Right forelimb (tissue), 1 donor: Measurements from ENCODE around the gene MTPN.

Source experiments
- DNase-seq: peaks from one replicate; pipeline ENCODE4 v3.0.0-alpha.2; 2018

The MTPN gene

DNA sequence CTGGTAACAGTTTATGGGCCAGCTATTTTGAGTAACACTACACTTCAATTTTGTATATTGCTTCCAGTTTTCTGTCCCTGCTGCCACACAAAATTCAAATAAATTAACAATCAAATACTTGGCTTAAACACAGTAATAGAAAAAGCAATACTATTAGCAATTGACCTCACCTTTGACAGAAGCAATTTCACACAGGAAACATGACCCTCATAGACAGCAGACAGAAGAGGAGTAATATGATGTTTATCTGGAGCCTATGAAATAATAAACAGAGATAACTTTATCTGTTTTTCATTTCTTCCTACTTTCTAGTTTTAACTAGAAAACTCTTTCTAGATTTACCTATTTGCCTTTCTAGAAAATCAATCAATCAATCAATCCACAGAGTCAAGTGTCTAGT lies 26.7 kb downstream of the MTPN start:
- DNase-seq: no peak

DNA sequence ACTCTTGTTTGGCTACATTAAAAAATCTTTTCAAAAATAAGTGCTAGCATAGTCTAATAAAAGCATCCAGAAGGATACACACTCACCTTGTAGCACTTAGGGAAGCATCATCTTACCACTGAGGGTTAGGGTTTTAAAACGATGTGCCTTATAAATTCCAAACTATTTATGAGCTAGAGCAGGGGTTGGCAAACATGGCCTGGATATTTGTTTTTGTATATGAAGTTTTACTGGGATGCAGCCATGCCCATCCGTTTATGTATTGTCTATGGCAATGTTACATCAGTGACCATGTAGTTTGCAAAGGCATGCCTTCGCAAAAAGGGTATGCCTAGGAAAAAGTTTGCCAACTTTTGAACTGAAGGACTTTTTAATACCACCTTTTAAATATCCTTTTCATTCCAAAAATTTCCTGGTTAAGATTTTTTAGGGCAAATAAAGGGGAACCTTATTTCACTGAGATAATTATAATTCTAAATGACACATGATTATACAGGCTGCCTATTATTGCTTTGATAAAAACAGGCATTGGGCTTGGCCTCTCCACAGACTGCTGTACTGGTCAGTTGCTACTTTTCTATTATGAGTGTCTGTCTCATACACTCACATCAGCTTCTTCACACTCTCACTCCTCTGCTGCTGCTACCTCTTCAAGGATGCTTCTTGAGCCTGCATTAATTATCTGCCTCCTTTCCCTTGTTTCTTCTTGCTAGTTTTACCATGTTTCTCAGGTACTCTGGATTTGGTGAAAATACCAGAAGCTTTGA lies 30.7 kb downstream of the MTPN start:
- no peak for DNase-seq

GRCh38 chr7:135944753-135945152 lies 32.4 kb downstream of the MTPN start:
- DNase-seq: no peak

DNA sequence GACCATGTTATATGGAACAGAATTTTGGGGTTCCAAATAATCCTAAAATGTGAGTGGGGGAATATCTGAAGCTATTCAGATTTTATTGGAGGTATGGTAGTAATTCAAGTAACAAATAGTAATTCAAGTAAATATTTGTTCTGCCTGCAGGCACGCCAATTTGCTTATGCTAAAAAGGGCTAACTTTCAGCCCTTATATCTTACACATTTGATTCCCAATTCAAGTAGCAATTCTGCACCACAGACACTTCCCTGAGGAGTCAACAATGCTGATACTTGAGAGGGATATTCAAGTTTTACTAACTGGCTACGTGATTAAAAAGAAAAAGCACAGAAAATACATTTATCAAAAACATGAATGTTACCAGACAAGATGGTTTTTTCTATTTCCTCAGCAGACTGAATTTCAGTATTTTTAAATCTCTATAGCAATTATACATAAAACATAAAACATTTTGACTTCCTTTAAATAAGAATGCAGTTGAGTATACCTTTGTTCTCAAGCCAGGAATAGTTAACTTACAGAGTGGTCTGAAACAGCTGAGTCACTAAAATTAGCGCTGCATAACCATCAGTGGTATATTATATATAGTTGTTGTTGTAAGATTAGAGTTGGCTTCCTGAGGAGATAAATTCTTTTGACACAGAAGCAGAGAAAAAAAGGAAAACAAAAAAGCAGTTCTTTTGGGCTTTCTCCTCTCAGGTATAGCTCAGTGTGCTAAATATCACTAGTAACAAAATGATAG lies 33.9 kb downstream of the MTPN start:
- no peak for DNase-seq

GRCh38 chr7:135942614-135943013 lies 34.5 kb downstream of the MTPN start:
- DNase-seq: no peak

DNA sequence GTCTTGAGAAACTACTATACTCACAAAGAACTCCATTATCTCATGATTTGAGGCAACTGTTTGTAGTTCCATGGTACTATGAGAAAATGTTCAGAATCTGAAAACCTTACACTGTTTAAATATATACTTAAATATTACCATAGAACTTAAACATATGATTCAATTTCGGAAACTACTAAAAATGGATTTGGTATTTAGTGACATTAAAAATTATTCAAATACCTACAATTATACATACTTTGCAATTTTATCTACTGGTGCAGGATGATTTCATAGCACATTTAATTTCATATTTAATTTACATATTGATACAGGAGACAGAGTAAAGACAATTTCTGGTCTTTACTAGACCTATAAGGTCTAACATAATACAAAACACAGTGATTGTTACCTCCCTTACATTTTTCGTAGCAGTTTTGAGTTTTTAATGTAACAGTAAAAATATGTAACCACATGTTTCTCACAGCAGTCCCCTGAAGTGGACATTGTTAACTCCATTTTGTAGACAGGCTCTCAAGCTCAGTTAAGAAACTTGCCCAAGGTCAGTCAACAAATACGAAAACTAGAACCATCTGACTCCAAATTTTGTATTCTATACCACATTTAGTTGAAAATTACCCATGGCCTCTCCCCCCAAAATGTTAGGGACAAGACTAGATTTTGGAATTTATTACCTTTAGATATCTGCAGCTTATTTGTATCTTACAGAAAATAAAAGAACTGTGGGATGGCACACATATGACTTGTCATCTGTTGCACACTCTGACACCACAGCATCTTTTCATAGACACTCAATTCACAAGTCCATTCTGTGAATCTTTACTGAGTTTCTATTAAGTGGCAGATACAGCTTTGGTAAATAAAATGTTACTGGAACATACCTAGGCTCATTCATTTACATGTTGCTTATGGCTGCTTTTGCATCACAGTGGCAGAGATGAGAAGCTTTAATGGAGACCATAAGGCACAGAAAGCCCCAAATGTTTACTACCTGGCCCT lies 36.8 kb downstream of the MTPN start:
- no peak for DNase-seq

DNA sequence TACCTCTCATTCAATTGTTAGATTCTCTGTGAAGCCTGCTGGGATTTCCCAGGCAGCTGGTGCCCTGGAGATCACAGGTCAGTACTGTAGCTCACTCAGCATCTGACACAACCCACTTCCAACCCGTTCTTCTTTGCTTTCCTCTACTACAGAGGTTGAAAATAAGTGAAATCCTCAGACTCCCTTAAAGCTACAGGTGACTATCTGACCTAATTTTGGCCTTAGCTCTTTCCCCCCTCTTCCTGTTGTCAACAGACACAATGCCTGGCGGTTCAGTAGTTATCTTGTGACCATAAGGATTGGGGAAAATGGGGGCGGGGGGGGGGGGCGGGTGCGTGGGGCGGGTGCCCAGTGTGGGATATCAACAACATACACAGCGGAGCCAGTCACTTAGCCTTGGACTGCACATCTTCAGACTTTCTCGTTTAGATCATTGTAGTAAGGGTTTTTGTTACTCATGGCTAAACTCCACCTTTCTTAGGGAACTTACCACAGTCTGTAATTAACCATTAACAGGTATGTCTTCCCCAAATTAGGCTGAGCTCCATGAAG lies 37.8 kb downstream of the MTPN start:
- DNase-seq: no peak

GRCh38 chr7:135938563-135938962 lies 38.6 kb downstream of the MTPN start:
- no peak for DNase-seq

- DNase-seq: no peak
Measured at GRCh38 chr7:135938086-135938485, 39.1 kb downstream of the MTPN start.

GRCh38 chr7:135936497-135937217 lies 40.5 kb downstream of the MTPN start:
- DNase-seq: no peak

DNA sequence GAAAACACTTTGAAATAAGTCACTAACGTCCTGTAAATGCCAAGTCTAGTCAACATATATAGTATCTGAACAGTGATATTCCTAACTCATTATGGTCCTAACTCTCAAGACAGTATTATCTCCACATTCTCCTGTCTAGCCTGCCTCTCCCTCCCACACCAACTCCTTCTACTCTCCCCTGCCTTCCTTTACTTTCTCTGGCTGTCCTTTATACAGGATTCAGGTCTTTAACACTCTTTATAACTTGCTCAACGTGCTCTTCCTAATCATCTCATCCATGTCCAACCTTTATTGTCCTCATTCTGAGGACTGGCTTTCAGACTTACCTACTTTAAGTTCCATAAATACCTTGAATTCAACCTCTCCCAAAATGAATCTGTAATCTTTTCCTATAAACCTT lies 42.5 kb downstream of the MTPN start:
- no peak for DNase-seq

DNA sequence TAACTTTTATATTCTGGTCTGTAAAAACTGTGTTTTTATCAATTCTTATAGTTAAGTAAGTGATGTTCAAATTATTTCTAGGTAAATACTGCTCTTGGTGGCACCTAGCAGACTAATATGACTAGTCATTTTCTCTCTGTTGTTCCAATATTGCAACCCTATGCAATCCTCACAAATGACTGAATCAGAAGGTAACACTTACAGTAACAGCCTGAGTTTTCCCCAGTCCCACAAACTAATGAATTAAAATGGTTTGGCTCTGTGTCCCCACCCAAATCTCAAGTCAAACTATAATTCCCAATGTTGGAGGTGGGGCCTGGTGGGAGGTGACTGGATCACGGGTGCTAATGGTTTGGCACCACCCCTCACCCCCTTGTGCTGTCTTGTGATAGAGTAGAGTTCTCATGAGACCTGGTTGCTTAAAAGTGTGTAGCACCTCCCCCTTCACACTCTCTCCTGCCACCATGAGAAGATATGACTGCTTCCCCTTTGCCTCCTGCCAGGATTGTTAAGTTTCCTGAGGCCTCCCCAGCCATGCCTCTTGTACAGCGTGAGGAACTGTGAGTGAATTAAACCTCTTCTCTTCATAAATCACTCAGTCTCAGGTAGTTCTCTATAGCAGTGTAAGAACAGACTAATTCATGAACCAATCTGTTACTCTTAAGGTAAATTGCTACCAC lies 43.5 kb downstream of the MTPN start:
- DNase-seq: no peak

- DNase-seq: no peak
Measured at GRCh38 chr7:135932131-135932530, 45.0 kb downstream of the MTPN start.

- DNase-seq: no peak
Measured at GRCh38 chr7:135930565-135931461, 46.3 kb downstream of the MTPN start.

DNA sequence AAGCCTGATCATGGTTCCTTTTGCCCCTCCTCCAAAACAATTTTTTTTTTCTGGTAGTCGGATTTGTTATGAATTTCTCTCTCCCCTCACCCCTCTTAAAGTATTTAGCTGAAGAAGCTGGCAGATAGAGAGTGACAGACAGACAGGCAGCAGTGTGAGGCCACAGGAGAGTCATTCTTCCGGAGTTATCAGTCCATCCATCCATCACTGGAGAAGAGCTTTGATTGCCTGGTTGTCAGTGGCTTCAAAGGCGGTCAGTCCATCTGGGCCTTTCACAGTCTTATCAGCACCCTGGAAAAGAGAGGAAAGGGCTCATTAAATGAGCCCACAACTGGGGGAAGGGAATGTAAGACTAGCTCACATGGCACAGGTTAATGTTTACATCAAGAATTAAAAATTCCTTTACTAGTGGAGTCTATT lies 47.4 kb downstream of the MTPN start:
- DNase-seq: no peak

- no peak for DNase-seq
Measured at GRCh38 chr7:135929249-135929648, 47.9 kb downstream of the MTPN start.

DNA sequence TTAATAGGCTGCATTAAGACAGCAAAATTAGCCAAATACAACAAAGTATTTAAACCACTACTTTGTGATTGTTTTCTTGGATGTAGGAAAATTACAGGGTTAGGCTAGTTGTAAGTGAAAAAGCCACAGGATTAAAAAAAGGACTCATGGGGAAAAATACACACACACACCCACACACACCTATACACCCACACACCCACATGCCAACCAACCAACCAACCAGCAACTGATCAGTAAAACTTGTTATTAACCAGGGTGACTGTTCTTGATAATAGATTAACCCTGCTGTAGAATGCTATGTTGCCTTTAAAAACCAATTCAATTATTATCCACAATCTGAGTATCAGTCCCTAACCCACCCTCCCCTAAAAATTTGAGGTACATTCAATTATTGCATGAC lies 49.0 kb downstream of the MTPN start:
- DNase-seq: no peak

DNA sequence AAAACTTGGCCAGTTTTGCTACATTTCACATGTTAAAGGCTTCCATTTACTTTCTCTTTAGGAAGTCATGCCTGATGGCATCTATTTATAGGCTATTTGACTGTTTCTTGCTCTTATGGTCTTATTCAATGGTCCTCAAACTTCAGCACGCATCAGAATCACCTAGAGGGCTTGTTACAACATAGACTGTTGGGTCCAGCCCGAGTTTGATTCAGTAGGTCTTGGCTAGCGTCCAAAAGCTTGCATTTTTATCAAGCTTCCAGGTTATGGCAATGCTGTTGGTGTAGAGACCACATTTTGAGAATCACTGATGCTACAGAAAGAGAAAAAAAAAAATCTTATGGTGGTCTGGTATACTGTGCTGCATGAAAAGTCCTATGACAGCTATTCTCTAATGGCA lies 51.9 kb downstream of the MTPN start:
- no peak for DNase-seq

- no peak for DNase-seq
Measured at GRCh38 chr7:135924302-135924701, 52.9 kb downstream of the MTPN start.

GRCh38 chr7:135922263-135922662 lies 54.9 kb downstream of the MTPN start:
- no peak for DNase-seq

- no peak for DNase-seq
Measured at GRCh38 chr7:135920478-135920877, 56.7 kb downstream of the MTPN start.
